ENCODE data around the gene KCNJ6. TPM values are rescaled to one million over a fixed set of nuclear protein-coding genes. Genes with fewer than 3 reads are reported as not detected.

KCNJ6 gene
- total RNA-seq, 6 experiments from 2014 or later, result not detected

DNA sequence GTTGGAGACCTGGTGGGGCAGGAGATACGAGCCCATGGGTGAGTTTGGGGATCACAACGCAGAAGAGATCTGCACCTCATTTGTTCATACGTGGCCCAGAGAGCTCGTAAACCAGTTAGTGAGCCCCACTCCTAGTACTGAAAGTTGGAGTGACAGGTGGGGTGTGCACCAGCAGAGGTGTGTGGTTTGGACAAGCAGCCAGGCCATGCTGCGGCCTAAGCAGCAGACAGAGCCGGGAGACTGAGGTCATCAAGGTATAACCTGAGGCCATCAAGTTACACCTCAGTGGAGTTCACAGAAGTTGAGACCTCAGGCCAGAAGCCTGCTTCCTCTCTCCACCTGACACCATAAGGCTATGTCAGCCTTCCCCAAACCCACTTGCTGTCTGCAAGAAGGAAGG lies 27.6 kb downstream of the KCNJ6 start:
- DNase-seq, result no peak
- Mint-ChIP-seq H3K27ac (no peak overlapping the region), H3K36me3 (ENCODE audit: low read depth) (no peaks in the 10 kb centered on the region), H3K9me3 (no peaks in the 10 kb centered on the region), H3K4me1 (ENCODE audit: low read depth) (0 out of 2 replicates have a peak, but pooled peaks cover 1% of the 10 kb centered on the region), H3K27me3 (ENCODE audit: insufficient read depth) (peaks cover 52% of the 10 kb centered on the region), H3K4me3 (no peak overlapping the region)
- TF ChIP-seq, protein P1, sequence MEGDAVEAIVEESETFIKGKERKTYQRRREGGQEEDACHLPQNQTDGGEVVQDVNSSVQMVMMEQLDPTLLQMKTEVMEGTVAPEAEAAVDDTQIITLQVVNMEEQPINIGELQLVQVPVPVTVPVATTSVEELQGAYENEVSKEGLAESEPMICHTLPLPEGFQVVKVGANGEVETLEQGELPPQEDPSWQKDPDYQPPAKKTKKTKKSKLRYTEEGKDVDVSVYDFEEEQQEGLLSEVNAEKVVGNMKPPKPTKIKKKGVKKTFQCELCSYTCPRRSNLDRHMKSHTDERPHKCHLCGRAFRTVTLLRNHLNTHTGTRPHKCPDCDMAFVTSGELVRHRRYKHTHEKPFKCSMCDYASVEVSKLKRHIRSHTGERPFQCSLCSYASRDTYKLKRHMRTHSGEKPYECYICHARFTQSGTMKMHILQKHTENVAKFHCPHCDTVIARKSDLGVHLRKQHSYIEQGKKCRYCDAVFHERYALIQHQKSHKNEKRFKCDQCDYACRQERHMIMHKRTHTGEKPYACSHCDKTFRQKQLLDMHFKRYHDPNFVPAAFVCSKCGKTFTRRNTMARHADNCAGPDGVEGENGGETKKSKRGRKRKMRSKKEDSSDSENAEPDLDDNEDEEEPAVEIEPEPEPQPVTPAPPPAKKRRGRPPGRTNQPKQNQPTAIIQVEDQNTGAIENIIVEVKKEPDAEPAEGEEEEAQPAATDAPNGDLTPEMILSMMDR (IDR thresholded peaks at IDR 0.05), result no peak

DNA sequence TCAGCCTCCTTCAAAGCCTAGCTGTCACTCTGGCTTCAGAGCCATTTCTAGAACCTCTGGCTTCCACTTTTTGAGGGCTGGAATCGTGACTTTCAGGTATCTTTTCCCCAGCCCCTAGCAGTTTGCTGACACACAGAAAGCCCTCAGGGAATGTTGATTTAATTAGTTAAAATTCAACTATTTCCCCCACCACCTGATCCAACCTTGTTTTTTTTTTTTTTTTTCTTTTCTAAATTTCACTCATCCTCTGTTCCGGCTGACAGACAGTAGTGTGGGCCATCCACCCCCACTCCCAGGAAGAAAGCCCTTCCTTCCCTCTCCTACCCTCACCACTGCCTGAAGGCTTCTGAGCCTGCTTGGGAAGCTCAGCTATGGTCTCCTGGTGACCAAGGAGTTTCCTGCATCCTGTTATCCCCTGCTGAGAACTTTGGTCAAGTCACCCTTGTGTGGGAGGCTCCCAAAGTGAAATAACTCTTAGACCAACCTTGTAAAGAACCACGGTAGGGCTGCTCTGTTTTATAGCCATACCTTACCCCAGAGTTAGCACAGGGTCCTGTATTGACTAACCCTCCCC lies 29.4 kb downstream of the KCNJ6 start:
- no peaks in the 10 kb centered on the region for H3K4me1 Mint-ChIP-seq (ENCODE audit: low read depth)
- TF ChIP-seq, protein P1 (IDR thresholded peaks at IDR 0.05), result no peak
- no peaks in the 10 kb centered on the region for H3K36me3 Mint-ChIP-seq (ENCODE audit: low read depth)
- no peak for DNase-seq
- H3K4me3 Mint-ChIP-seq, result no peak overlapping the region
- peaks cover 46% of the 10 kb centered on the region for H3K27me3 Mint-ChIP-seq (ENCODE audit: insufficient read depth)
- H3K9me3 Mint-ChIP-seq, result no peaks in the 10 kb centered on the region
- no peak overlapping the region for H3K27ac Mint-ChIP-seq

- Mint-ChIP-seq H3K27ac (no peak overlapping the region), H3K9me3 (no peaks in the 10 kb centered on the region), H3K4me1 (ENCODE audit: low read depth) (no peaks in the 10 kb centered on the region), H3K4me3 (no peak overlapping the region), H3K27me3 (ENCODE audit: insufficient read depth) (peaks cover 46% of the 10 kb centered on the region), H3K36me3 (ENCODE audit: low read depth) (no peaks in the 10 kb centered on the region)
- TF ChIP-seq, protein P1 (IDR thresholded peaks at IDR 0.05), result no peak
- DNase-seq, result no peak
These were observed 30.1 kb downstream of the KCNJ6 start for GRCh38 chr21:37886120-37886519.

GRCh38 chr21:37878946-37879660 lies 37.2 kb downstream of the KCNJ6 start:
- H3K36me3 Mint-ChIP-seq (ENCODE audit: low read depth), result no peaks in the 10 kb centered on the region
- peaks cover 33% of the 10 kb centered on the region for H3K4me1 Mint-ChIP-seq (ENCODE audit: low read depth)
- DNase-seq, result peak; percentile 77
- H3K27ac Mint-ChIP-seq, result no peak overlapping the region; the same call in 1 of the 2 replicates
- H3K27me3 Mint-ChIP-seq (ENCODE audit: insufficient read depth), result peaks cover 1% of the 10 kb centered on the region; the same call in 1 of the 2 replicates
- TF ChIP-seq, protein P1 (IDR thresholded peaks at IDR 0.05), result no peak
- H3K9me3 Mint-ChIP-seq, result no peaks in the 10 kb centered on the region
- H3K4me3 Mint-ChIP-seq, result no peak overlapping the region

DNA sequence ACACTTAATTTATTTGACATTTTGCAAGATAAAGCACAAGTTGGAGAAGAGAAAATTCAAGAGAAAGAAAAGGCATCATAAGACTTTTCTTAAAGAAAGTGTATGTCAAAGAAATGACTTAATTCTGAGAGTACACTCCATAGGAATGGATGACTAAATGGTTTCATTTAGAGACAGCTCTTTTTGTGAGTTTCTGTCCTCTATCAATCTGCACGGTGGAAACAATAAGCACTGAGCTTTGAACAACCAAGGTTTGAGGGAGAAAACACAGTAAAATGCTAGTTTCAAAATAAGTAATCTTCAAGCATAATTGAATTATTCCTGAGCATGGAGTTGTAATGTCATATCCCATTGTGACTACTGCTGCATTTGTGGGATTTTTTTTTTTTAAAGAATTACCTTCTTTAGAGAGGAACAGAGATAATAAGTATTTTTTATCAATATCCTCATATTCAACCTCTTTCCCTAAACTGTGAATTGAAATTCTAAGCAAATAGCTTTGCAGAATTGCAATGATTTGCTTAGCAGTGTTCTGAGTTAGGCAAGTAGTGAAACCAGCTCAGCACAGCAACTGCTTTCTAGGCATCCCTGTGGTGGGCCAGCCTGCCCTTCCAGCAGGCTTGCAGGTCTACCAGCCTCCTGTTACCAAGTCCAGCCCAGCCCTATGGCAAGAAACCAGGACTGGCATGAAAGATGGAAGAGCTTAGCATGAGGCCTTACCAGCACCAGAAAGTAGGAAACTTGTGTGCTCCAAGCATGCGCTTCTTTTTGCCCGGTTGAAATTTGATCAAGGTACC lies 38.2 kb downstream of the KCNJ6 start:
- no peaks in the 10 kb centered on the region for H3K9me3 Mint-ChIP-seq
- H3K36me3 Mint-ChIP-seq (ENCODE audit: low read depth), result no peaks in the 10 kb centered on the region
- no peak for DNase-seq
- TF ChIP-seq, protein P1 (IDR thresholded peaks at IDR 0.05), result no peak
- H3K4me3 Mint-ChIP-seq, result no peak overlapping the region
- no peak overlapping the region for H3K27ac Mint-ChIP-seq
- H3K27me3 Mint-ChIP-seq (ENCODE audit: insufficient read depth), result peaks cover 1% of the 10 kb centered on the region; the same call in 1 of the 2 replicates
- H3K4me1 Mint-ChIP-seq (ENCODE audit: low read depth), result peaks cover 33% of the 10 kb centered on the region
